HEK293 (cell line): ENCODE measurements around the gene CDON.

Source experiments
- CTCF ChIP-seq: fragments of 450-650 bp; formaldehyde crosslinking; IDR thresholded peaks from 2 replicates; pipeline ENCODE4 v1.5.1; 2016; ENCODE audit warnings: missing biosample characterization, missing genetic modification characterization
- ELK4 ChIP-seq: IDR thresholded peaks from 2 replicates; pipeline ENCODE4 v1.6.1; 2011; ENCODE audit warnings: mild to moderate bottlenecking, low read depth, low read length, borderline replicate concordance
- GLIS1 ChIP-seq: fragments of 450-650 bp; formaldehyde crosslinking; IDR thresholded peaks from 2 replicates; pipeline ENCODE4 v1.5.1; 2016; ENCODE audit warnings: missing biosample characterization, missing genetic modification characterization
- ZNF184 ChIP-seq: fragments of 450-650 bp; IDR thresholded peaks from 2 replicates; pipeline ENCODE4 v1.5.1; 2018; ENCODE audit warnings: missing biosample characterization, mild to moderate bottlenecking, missing genetic modification characterization
- ZNF24 ChIP-seq: fragments of 450-650 bp; formaldehyde crosslinking; IDR thresholded peaks from 2 replicates; pipeline ENCODE4 v1.5.1; 2016; ENCODE audit warnings: missing biosample characterization, missing genetic modification characterization
- ZNF311 ChIP-seq: fragments of 450-650 bp; formaldehyde crosslinking; IDR thresholded peaks from 2 replicates; pipeline ENCODE4 v1.5.1; 2017; ENCODE audit warnings: missing biosample characterization, missing genetic modification characterization, borderline replicate concordance
- TF ChIP-seq, protein P1 (sequence below): fragments of 450-650 bp; formaldehyde crosslinking; conservative IDR thresholded peaks from 2 replicates; pipeline ENCODE4 v1.5.1; 2016; ENCODE audit warnings: low read depth, missing biosample characterization, missing genetic modification characterization
- TF ChIP-seq, protein P2 (sequence below): fragments of 450-650 bp; formaldehyde crosslinking; IDR thresholded peaks from 2 replicates; pipeline ENCODE4 v1.5.1; 2016; ENCODE audit warnings: missing biosample characterization, missing genetic modification characterization, borderline replicate concordance
- TF ChIP-seq, protein P3 (sequence below): fragments of 450-650 bp; formaldehyde crosslinking; optimal IDR thresholded peaks from 2 replicates; pipeline ENCODE3; 2016; ENCODE audit warnings: missing biosample characterization, mild to moderate bottlenecking, missing genetic modification characterization

DNA sequence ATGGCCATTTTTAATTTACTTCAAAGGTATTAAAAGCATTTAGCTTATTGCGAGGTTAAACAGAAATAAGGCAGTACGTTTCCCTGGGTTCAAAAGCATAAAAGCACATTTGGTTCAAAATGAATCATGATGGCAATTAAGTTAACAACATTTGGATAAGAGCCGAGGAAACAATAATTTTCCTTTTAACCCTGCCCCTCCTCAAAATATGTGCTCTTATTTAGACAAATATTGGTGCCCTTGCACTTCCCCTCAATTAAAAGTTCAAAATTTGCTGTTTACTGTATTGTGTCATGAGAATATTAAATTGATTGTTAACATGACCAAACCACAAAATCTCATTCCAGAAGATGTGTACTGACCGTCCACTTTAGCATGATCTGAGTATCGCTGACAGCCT, 68.2 kb downstream of the CDON start:
- no peak for TF ChIP-seq ZNF311 (tag by site-specific recombination)
- no peak for TF ChIP-seq ZNF184 (tag by site-specific recombination)
- TF ChIP-seq, protein P1, sequence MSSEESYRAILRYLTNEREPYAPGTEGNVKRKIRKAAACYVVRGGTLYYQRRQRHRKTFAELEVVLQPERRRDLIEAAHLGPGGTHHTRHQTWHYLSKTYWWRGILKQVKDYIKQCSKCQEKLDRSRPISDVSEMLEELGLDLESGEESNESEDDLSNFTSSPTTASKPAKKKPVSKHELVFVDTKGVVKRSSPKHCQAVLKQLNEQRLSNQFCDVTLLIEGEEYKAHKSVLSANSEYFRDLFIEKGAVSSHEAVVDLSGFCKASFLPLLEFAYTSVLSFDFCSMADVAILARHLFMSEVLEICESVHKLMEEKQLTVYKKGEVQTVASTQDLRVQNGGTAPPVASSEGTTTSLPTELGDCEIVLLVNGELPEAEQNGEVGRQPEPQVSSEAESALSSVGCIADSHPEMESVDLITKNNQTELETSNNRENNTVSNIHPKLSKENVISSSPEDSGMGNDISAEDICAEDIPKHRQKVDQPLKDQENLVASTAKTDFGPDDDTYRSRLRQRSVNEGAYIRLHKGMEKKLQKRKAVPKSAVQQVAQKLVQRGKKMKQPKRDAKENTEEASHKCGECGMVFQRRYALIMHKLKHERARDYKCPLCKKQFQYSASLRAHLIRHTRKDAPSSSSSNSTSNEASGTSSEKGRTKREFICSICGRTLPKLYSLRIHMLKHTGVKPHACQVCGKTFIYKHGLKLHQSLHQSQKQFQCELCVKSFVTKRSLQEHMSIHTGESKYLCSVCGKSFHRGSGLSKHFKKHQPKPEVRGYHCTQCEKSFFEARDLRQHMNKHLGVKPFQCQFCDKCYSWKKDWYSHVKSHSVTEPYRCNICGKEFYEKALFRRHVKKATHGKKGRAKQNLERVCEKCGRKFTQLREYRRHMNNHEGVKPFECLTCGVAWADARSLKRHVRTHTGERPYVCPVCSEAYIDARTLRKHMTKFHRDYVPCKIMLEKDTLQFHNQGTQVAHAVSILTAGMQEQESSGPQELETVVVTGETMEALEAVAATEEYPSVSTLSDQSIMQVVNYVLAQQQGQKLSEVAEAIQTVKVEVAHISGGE = no peak
- no peak for TF ChIP-seq ELK4
- TF ChIP-seq ZNF24 (tag by site-specific recombination) = no peak
- TF ChIP-seq, protein P2, sequence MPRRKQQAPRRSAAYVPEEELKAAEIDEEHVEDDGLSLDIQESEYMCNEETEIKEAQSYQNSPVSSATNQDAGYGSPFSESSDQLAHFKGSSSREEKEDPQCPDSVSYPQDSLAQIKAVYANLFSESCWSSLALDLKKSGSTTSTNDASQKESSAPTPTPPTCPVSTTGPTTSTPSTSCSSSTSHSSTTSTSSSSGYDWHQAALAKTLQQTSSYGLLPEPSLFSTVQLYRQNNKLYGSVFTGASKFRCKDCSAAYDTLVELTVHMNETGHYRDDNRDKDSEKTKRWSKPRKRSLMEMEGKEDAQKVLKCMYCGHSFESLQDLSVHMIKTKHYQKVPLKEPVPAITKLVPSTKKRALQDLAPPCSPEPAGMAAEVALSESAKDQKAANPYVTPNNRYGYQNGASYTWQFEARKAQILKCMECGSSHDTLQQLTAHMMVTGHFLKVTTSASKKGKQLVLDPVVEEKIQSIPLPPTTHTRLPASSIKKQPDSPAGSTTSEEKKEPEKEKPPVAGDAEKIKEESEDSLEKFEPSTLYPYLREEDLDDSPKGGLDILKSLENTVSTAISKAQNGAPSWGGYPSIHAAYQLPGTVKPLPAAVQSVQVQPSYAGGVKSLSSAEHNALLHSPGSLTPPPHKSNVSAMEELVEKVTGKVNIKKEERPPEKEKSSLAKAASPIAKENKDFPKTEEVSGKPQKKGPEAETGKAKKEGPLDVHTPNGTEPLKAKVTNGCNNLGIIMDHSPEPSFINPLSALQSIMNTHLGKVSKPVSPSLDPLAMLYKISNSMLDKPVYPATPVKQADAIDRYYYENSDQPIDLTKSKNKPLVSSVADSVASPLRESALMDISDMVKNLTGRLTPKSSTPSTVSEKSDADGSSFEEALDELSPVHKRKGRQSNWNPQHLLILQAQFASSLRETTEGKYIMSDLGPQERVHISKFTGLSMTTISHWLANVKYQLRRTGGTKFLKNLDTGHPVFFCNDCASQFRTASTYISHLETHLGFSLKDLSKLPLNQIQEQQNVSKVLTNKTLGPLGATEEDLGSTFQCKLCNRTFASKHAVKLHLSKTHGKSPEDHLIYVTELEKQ (tag by site-specific recombination) = no peak
- TF ChIP-seq GLIS1 (tag by site-specific recombination) = no peak
- TF ChIP-seq CTCF (tag by site-specific recombination) = no peak
- TF ChIP-seq, protein P3, sequence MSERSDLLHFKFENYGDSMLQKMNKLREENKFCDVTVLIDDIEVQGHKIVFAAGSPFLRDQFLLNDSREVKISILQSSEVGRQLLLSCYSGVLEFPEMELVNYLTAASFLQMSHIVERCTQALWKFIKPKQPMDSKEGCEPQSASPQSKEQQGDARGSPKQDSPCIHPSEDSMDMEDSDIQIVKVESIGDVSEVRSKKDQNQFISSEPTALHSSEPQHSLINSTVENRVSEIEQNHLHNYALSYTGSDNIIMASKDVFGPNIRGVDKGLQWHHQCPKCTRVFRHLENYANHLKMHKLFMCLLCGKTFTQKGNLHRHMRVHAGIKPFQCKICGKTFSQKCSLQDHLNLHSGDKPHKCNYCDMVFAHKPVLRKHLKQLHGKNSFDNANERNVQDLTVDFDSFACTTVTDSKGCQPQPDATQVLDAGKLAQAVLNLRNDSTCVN = no peak
